ENCODE results near the gene GYG1. TPM values are rescaled to one million over a fixed set of nuclear protein-coding genes. Genes with fewer than 3 reads are reported as not detected.

GYG1 gene
- total and polyA plus RNA-seq, 4 donors = 9.2 to 16.7 (median 13.4) TPM

DNA sequence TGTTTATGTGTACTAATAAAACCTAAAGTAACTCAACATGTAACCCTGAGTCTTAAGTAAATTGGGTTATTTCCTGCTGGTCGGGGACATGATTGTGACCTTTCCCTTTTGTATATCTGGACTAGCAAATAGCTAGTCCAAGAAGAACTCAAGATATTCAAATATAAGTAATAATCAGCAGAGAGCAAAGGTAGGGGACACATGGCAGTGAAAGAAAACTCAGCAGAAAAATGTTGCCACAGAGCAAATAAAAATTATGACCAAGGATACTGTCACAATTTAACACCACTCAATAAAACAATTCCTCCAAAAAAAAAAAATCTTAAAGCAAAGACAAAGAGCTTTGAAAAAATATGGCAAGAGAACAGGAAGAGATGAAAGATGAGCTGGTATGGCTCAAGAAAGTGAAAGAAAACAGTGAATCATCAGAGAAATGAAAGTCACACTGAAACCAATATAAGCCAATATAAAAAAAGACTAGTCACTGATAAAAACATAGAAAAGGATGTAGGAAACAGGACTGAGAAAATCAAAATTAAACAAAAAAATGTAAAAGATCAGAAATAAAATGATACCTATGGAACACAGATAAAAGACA is 51.5 kb downstream of the GYG1 start:
- TF ChIP-seq, protein P1, sequence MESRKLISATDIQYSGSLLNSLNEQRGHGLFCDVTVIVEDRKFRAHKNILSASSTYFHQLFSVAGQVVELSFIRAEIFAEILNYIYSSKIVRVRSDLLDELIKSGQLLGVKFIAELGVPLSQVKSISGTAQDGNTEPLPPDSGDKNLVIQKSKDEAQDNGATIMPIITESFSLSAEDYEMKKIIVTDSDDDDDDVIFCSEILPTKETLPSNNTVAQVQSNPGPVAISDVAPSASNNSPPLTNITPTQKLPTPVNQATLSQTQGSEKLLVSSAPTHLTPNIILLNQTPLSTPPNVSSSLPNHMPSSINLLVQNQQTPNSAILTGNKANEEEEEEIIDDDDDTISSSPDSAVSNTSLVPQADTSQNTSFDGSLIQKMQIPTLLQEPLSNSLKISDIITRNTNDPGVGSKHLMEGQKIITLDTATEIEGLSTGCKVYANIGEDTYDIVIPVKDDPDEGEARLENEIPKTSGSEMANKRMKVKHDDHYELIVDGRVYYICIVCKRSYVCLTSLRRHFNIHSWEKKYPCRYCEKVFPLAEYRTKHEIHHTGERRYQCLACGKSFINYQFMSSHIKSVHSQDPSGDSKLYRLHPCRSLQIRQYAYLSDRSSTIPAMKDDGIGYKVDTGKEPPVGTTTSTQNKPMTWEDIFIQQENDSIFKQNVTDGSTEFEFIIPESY (IDR thresholded peaks at IDR 0.05) = no peak
- TF ChIP-seq RXRA (IDR thresholded peaks at IDR 0.05) (no peak), FOXA2 (IDR thresholded peaks at IDR 0.05) (no peak), EGR1 (IDR thresholded peaks at IDR 0.05; ENCODE audit: low read depth in 2 of 2) (no peak)
- TF ChIP-seq, protein P2, sequence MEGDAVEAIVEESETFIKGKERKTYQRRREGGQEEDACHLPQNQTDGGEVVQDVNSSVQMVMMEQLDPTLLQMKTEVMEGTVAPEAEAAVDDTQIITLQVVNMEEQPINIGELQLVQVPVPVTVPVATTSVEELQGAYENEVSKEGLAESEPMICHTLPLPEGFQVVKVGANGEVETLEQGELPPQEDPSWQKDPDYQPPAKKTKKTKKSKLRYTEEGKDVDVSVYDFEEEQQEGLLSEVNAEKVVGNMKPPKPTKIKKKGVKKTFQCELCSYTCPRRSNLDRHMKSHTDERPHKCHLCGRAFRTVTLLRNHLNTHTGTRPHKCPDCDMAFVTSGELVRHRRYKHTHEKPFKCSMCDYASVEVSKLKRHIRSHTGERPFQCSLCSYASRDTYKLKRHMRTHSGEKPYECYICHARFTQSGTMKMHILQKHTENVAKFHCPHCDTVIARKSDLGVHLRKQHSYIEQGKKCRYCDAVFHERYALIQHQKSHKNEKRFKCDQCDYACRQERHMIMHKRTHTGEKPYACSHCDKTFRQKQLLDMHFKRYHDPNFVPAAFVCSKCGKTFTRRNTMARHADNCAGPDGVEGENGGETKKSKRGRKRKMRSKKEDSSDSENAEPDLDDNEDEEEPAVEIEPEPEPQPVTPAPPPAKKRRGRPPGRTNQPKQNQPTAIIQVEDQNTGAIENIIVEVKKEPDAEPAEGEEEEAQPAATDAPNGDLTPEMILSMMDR (IDR thresholded peaks at IDR 0.05; ENCODE audit: low read depth, low read length, missing input control) = no peak
- Histone ChIP-seq H3K4me1 (ENCODE audit: control insufficient read depth in 4 of 4, insufficient read depth in 4 of 4, low read length in 3 of 4) (peaks cover 3 to 8% (median 4%) of the 10 kb centered on the region in 4 donors), H3K9ac (ENCODE audit: low read depth in 1 of 2, low read length in 2 of 2) (no peak overlapping the region), H3K9me3 (ENCODE audit: control insufficient read depth in 4 of 4, low read length in 3 of 4) (no peaks in the 10 kb centered on the region), H3K27me3 (ENCODE audit: control insufficient read depth in 4 of 4, insufficient read depth in 4 of 4, low read length in 3 of 4) (no peaks in the 10 kb centered on the region), H3K27ac (ENCODE audit: low read depth in 1 of 2, low read length in 2 of 2) (no peak overlapping the region), H3K36me3 (ENCODE audit: control insufficient read depth in 4 of 4, insufficient read depth in 3 of 4, low read depth in 1 of 4, low read length in 3 of 4) (peaks cover 0 to 7% (median 3%) of the 10 kb centered on the region in 4 donors), H3K4me3 (ENCODE audit: low read depth in 1 of 3, low read length in 3 of 3) (no peak overlapping the region)
- DNase-seq (ENCODE audit: low spot score) = no peak
- 64% methylated on average over 1 of the region's 1 CpG for WGBS

DNA sequence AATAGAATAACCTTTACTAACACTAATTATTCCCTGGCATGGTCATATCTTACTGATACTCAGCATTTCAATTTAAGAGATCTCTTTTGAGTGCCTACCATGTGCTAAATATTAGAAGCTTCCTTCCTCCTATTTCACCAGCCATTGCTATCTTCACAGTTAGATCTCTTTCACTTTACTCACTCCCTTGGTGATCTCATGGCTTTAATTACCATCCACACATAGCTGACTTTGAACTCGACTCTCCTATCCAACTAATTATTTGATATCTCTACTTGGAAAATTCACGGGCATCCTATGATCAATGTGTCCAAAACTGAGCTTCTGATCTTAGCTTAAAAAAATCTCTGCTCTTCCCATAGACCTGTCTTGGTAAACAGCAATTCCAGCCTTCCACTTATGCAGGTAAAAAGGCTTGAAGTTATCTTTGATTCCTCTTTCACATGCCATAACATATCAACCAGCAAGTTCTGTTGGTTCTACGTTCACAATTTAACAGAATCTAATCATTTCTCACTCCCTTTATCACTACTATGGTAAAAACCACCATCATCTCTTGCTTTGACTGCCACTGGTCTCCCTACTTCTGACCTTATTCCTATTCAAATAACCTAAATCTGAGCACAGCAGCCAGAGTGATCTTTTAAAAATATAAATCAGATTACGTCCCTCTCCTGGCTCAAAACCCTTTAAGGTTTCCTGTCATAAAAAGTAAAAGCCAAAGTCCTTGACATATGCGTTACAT is 53.2 kb downstream of the GYG1 start:
- 96% methylated on average over 5 of the region's 5 CpGs for WGBS
- TF ChIP-seq, protein P2 (IDR thresholded peaks at IDR 0.05; ENCODE audit: low read depth, low read length, missing input control) = no peak
- TF ChIP-seq RXRA (IDR thresholded peaks at IDR 0.05) = no peak
- TF ChIP-seq, protein P3, sequence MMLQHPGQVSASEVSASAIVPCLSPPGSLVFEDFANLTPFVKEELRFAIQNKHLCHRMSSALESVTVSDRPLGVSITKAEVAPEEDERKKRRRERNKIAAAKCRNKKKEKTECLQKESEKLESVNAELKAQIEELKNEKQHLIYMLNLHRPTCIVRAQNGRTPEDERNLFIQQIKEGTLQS (IDR thresholded peaks at IDR 0.05) = no peak
- TF ChIP-seq TAF1 (conservative IDR thresholded peaks at IDR 0.05) = no peak
- no peak for TF ChIP-seq HNF4A (conservative IDR thresholded peaks at IDR 0.05)
- TF ChIP-seq NR2F2 (IDR thresholded peaks at IDR 0.05) = no peak
- no peak for TF ChIP-seq FOXA2 (IDR thresholded peaks at IDR 0.05)
- Histone ChIP-seq H3K36me3 (ENCODE audit: control insufficient read depth in 4 of 4, insufficient read depth in 3 of 4, low read depth in 1 of 4, low read length in 3 of 4) (peaks cover 0 to 9% (median 6%) of the 10 kb centered on the region in 4 donors), H3K27ac (ENCODE audit: low read depth in 1 of 2, low read length in 2 of 2) (no peak overlapping the region), H3K27me3 (ENCODE audit: control insufficient read depth in 4 of 4, insufficient read depth in 4 of 4, low read length in 3 of 4) (no peaks in the 10 kb centered on the region), H3K4me3 (ENCODE audit: low read depth in 1 of 3, low read length in 3 of 3) (no peak overlapping the region), H3K9ac (ENCODE audit: low read depth in 1 of 2, low read length in 2 of 2) (no peak overlapping the region), H3K4me1 (ENCODE audit: control insufficient read depth in 4 of 4, insufficient read depth in 4 of 4, low read length in 3 of 4) (no peaks in the 10 kb centered on the region), H3K9me3 (ENCODE audit: control insufficient read depth in 4 of 4, low read length in 3 of 4) (no peaks in the 10 kb centered on the region)
- no peak for DNase-seq (ENCODE audit: low spot score)

Data from liver (tissue), 9 donors.